Keratinocyte (primary cell): Measurements from ENCODE around the gene SLC6A16. TPM values are rescaled to one million over a fixed set of nuclear protein-coding genes. Genes with fewer than 3 reads are reported as not detected.

ENCODE experiments used
- DNase-seq: peaks from one replicate; pipeline ENCODE4 v3.0.0-alpha.2; 2011; ENCODE audit warnings: low read depth, missing footprints, low spot score
- FAIRE-seq: peaks from 2 replicates; lab custom pipeline; 2011; peaks lifted over from hg19 to GRCh38; lab: Jason Lieb, UNC
- H2AFZ ChIP-seq: 2 replicates; pipeline ENCODE4 v1.6.0; 2012; ENCODE audit warnings: low read length, control low read depth, inconsistent platforms; ENCODE audit not compliant: control insufficient read depth
- H3K27ac ChIP-seq: 2 replicates; pipeline ENCODE4 v1.5.1; 2011; ENCODE audit warnings: low read length; ENCODE audit not compliant: control insufficient read depth, insufficient read depth
- H3K27me3 ChIP-seq: 3 replicates; pipeline ENCODE4 v1.6.0; 2011; ENCODE audit warnings: low read length; ENCODE audit not compliant: control insufficient read depth, insufficient read depth; ENCODE audit errors: extremely low read depth
- H3K36me3 ChIP-seq, 2 experiments: 2 replicates in 1 of 2; 3 replicates in 1 of 2; pipeline ENCODE4 v1.5.1; 2011; ENCODE audit warnings: low read length in 2 of 2, mild to moderate bottlenecking in 1 of 2; ENCODE audit not compliant: control insufficient read depth in 2 of 2, insufficient read depth in 2 of 2; ENCODE audit errors: extremely low read depth in 1 of 2
- H3K4me1 ChIP-seq: 3 replicates; pipeline ENCODE4 v1.5.1; 2011; ENCODE audit warnings: low read length; ENCODE audit not compliant: control insufficient read depth, insufficient read depth; ENCODE audit errors: extremely low read depth
- H3K4me2 ChIP-seq: 3 replicates; pipeline ENCODE4 v1.6.0; 2011; ENCODE audit warnings: low read depth, low read length; ENCODE audit not compliant: control insufficient read depth, insufficient read depth; ENCODE audit errors: extremely low read depth
- H3K4me3 ChIP-seq, 3 experiments: fragments of 200-600 bp in 1 of 3; sonication (generic) in 1 of 3; 2 replicates in 2 of 3; 3 replicates in 1 of 3; pipeline ENCODE4 v1.5.1; 2011 to 2016; ENCODE audit warnings: low read length in 3 of 3, mild to moderate bottlenecking in 3 of 3, control low read depth in 2 of 3, inconsistent platforms in 1 of 3, low read depth in 1 of 3, mixed read lengths in 1 of 3, mixed run types in 1 of 3, moderate library complexity in 1 of 3; ENCODE audit not compliant: control insufficient read depth in 2 of 3, insufficient read depth in 2 of 3; ENCODE audit errors: extremely low read depth in 1 of 3
- H3K79me2 ChIP-seq: 2 replicates; pipeline ENCODE4 v1.6.0; 2012; ENCODE audit warnings: low read length; ENCODE audit not compliant: control insufficient read depth, insufficient read depth
- H3K9ac ChIP-seq: 3 replicates; pipeline ENCODE4 v1.6.0; 2011; ENCODE audit warnings: low read length; ENCODE audit not compliant: control insufficient read depth, insufficient read depth; ENCODE audit errors: extremely low read depth
- H3K9me1 ChIP-seq: 3 replicates; pipeline ENCODE4 v1.6.0; 2011; ENCODE audit warnings: low read length; ENCODE audit not compliant: control insufficient read depth, insufficient read depth; ENCODE audit errors: extremely low read depth
- H3K9me3 ChIP-seq: 2 replicates; pipeline ENCODE4 v1.5.1; 2012; ENCODE audit warnings: low read depth, low read length; ENCODE audit not compliant: control insufficient read depth
- H4K20me1 ChIP-seq: 3 replicates; pipeline ENCODE4 v1.6.0; 2011; ENCODE audit warnings: low read length; ENCODE audit not compliant: control insufficient read depth, insufficient read depth; ENCODE audit errors: extremely low read depth
- EZH2 ChIP-seq: IDR thresholded peaks from one replicate; pipeline ENCODE4 v1.6.1; 2012; ENCODE audit warnings: inconsistent platforms, mild to moderate bottlenecking, low read length, moderate library complexity
- dilution Hi-C: fragments of 300-500 bp; cut with MboI; formaldehyde crosslinking; loops from one replicate; pipeline ENCODE4 v1.7.0; 2020; ENCODE audit warnings: low sequenced_read_pairs; ENCODE audit not compliant: extremely low pct_ligation_motif_present
- polyA plus RNA-seq, 5 experiments: library from polyadenylated mRNA; depleted of rRNA in 3 of 5; stranded (reverse) in 3 of 5; stranded (forward) in 1 of 5; unstranded in 1 of 5; fragments of >200 nt; gene quantifications; 1 replicate in 1 of 5; 2 replicates in 3 of 5; 3 replicates in 1 of 5; pipeline versions ENCODE4 v1.2.1 to v1.2.3, GENCODE V29; 2011 to 2012; ENCODE audit warnings: missing spikeins in 2 of 5, low read depth in 1 of 5, low replicate concordance in 1 of 5
- TF ChIP-seq, protein P1 (sequence below), 3 experiments: IDR thresholded peaks in 1 of 3; conservative IDR thresholded peaks in 1 of 3; optimal IDR thresholded peaks in 1 of 3; 2 replicates in 2 of 3; 3 replicates in 1 of 3; pipeline versions ENCODE3 to v1.5.1; 2011; ENCODE audit warnings: low read length in 3 of 3, mild to moderate bottlenecking in 3 of 3, moderate library complexity in 2 of 3, control low read depth in 1 of 3, inconsistent platforms in 1 of 3; ENCODE audit not compliant: insufficient read depth in 2 of 3; ENCODE audit errors: extremely low read depth in 1 of 3

SLC6A16 gene
- polyA plus RNA-seq, 1 donor (not counting 4 experiments of a cell fraction or from before 2014, with no cell fraction given) = not detected

DNA sequence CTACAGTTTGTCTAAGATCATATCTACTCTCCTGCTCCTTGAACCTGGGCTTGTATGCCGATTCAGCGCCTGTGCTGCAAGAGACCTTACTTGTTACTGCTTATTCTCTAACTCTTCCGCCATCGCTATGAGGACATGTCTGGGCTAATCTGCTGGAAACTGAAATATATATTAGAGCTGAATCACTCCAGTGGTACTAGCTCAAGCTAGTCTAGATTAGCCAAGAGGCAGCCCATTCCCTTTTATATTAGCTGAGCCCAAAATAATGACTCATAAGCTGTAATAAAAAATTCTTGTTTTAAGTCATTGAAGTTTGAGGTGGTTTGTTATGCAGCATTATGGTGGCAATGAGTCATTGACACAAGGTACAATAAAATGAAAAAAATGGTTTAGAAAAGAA, 52.8 kb downstream of the SLC6A16 start:
- peak overlapping the region; percentile 35 for H3K9ac ChIP-seq
- H3K27ac ChIP-seq = peak overlapping the region; percentile 78
- no peaks in the 10 kb centered on the region for H3K36me3 ChIP-seq
- peak; percentile 94 for FAIRE-seq
- TF ChIP-seq, protein P1, sequence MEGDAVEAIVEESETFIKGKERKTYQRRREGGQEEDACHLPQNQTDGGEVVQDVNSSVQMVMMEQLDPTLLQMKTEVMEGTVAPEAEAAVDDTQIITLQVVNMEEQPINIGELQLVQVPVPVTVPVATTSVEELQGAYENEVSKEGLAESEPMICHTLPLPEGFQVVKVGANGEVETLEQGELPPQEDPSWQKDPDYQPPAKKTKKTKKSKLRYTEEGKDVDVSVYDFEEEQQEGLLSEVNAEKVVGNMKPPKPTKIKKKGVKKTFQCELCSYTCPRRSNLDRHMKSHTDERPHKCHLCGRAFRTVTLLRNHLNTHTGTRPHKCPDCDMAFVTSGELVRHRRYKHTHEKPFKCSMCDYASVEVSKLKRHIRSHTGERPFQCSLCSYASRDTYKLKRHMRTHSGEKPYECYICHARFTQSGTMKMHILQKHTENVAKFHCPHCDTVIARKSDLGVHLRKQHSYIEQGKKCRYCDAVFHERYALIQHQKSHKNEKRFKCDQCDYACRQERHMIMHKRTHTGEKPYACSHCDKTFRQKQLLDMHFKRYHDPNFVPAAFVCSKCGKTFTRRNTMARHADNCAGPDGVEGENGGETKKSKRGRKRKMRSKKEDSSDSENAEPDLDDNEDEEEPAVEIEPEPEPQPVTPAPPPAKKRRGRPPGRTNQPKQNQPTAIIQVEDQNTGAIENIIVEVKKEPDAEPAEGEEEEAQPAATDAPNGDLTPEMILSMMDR (optimal IDR thresholded peaks at IDR 0.05 in 1 of 3, IDR thresholded peaks at IDR 0.05 in 1 of 3, conservative IDR thresholded peaks at IDR 0.05 in 1 of 3; ENCODE audit: extremely low read depth in 1 of 3, insufficient read depth in 2 of 3, low read length in 3 of 3) = no peak
- TF ChIP-seq EZH2 = no peak
- H3K9me3 ChIP-seq = peaks cover 4% of the 10 kb centered on the region
- H3K4me3 ChIP-seq = peak overlapping the region in 1 of 3 experiments; percentile 11
- H3K4me1 ChIP-seq = peaks cover 18% of the 10 kb centered on the region
- no peaks in the 10 kb centered on the region for H3K27me3 ChIP-seq
- H3K79me2 ChIP-seq = no peaks in the 10 kb centered on the region
- H4K20me1 ChIP-seq = no peaks in the 10 kb centered on the region
- peak overlapping the region; percentile 70 for H2AFZ ChIP-seq
- no peaks in the 10 kb centered on the region for H3K9me1 ChIP-seq
- peak overlapping the region; percentile 80 for H3K4me2 ChIP-seq
- dilution Hi-C loops = no loop called here
- peak; percentile 86 for DNase-seq

DNA sequence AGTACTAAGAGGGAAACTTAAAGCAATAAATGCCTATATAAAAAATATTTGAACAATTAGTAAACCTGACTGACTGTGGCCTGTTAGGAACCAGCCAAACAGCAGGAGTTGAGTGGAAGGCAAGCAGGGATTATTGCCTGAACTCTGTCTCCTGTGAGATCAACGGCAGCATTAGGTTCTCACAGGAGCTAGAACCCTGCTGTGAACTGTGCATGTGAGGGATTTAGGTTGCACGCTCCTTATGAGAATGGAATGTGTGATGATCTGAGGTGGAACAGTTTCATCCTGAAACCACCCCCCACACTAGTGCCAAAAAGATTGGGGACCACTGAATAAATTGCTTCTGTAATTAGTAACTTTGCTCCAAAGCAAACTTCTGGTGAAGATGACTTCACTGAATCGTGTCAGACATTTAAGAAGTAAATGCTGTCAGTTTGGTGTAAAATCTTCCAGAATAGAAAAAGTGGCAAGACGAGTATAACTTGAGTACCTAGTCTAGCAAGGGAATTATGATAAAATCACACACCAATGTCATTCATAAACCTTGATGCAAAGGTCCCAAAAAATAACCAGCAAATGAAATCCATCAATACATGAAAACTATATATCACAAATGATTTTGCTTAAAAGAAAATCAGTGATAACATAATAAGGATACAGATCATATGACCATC, 53.8 kb downstream of the SLC6A16 start:
- Histone ChIP-seq H3K4me2 (peak overlapping the region; percentile 80), H2AFZ (peak overlapping the region; percentile 87), H3K27ac (peak overlapping the region; percentile 78), H3K9ac (no peak overlapping the region), H3K9me1 (no peaks in the 10 kb centered on the region), H3K4me3 (no peak overlapping the region), H3K4me1 (peaks cover 18% of the 10 kb centered on the region), H3K36me3 (no peaks in the 10 kb centered on the region), H3K27me3 (no peaks in the 10 kb centered on the region), H3K9me3 (peaks cover 6% of the 10 kb centered on the region), H4K20me1 (no peaks in the 10 kb centered on the region), H3K79me2 (no peaks in the 10 kb centered on the region)
- DNase-seq = no peak
- dilution Hi-C loops = no loop called here
- no peak for TF ChIP-seq EZH2
- TF ChIP-seq, protein P1 (optimal IDR thresholded peaks at IDR 0.05 in 1 of 3, IDR thresholded peaks at IDR 0.05 in 1 of 3, conservative IDR thresholded peaks at IDR 0.05 in 1 of 3; ENCODE audit: extremely low read depth in 1 of 3, insufficient read depth in 2 of 3, low read length in 3 of 3) = no peak
- peak; percentile 79 for FAIRE-seq
